Thyroid gland (tissue), 4 donors: ENCODE results near the gene HIPK2.

ENCODE experiments used
- POLR2A ChIP-seq, 2 donors: fragments of 450-650 bp; IDR thresholded peaks; one replicate each; pipeline ENCODE4 v1.6.1; 2017; ENCODE audit warnings: antibody characterized with exemption in 2 of 2, mild to moderate bottlenecking in 2 of 2, moderate library complexity in 1 of 2
- TF ChIP-seq, protein P1 (sequence below), 6 experiments: fragments of 200-600 bp in 3 of 6; fragments of 450-650 bp in 3 of 6; sonication (generic) in 3 of 6; IDR thresholded peaks; one replicate each; pipeline ENCODE4 v1.5.1; 2016 to 2019; ENCODE audit warnings: antibody characterized with exemption in 6 of 6, mild to moderate bottlenecking in 2 of 6, inconsistent platforms in 1 of 6, moderate library complexity in 1 of 6

DNA sequence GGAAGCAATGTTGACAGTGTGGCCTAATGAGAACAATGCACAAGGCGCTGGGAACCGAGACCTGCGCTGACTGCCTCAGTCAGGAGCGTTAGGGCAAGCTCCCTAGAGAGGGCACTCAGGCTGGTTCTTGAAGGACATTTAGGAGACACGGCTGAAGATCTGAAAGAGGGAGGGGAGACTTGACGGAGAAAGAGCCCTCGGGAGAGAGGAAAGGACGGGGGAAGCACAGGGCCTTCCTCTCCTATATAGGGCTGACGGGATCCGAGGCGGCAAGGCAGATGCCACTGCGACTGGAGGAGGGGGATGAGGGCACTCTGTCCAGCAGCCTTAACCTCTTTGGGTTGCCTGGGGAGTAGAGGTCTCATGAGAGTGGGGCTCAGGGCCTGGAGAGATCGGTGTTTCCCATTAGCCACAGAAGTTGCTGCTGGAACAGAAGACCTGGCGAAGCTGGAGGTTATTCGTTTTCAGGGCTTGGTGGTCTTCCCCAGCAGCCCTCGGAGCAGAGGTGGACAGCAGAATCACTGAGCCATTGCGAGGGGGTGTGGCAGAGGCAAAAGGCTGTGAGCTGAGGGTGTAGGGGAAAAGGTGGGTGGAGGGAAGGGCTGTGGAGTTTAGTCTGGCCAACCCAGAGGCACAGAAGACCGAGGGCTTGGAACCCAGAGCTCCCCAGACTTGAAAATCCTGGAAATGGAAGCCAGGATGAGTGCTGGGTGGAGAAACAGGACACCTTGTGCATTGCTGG is 218.3 kb downstream of the HIPK2 start:
- no peak for TF ChIP-seq POLR2A (IDR thresholded peaks at IDR 0.05)
- TF ChIP-seq, protein P1, sequence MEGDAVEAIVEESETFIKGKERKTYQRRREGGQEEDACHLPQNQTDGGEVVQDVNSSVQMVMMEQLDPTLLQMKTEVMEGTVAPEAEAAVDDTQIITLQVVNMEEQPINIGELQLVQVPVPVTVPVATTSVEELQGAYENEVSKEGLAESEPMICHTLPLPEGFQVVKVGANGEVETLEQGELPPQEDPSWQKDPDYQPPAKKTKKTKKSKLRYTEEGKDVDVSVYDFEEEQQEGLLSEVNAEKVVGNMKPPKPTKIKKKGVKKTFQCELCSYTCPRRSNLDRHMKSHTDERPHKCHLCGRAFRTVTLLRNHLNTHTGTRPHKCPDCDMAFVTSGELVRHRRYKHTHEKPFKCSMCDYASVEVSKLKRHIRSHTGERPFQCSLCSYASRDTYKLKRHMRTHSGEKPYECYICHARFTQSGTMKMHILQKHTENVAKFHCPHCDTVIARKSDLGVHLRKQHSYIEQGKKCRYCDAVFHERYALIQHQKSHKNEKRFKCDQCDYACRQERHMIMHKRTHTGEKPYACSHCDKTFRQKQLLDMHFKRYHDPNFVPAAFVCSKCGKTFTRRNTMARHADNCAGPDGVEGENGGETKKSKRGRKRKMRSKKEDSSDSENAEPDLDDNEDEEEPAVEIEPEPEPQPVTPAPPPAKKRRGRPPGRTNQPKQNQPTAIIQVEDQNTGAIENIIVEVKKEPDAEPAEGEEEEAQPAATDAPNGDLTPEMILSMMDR (IDR thresholded peaks at IDR 0.05): no peak
